Neural cell (in vitro differentiated cells): ENCODE measurements around the gene PPP3R2. TPM values are rescaled to one million over a fixed set of nuclear protein-coding genes. Genes with fewer than 3 reads are reported as not detected.

Source experiments
- H2AFZ ChIP-seq: fragments of 200-600, 300-800 bp; sonication (generic), shearing (Covaris generic); 2 replicates; pipeline ENCODE4 v1.6.0; 2014; ENCODE audit warnings: low read depth, mild to moderate bottlenecking, antibody characterized with exemption, low read length, moderate library complexity
- H3F3A ChIP-seq: fragments of 200-600 bp; shearing (Covaris generic); 2 replicates; pipeline ENCODE4 v1.6.1; 2016; ENCODE audit warnings: mild to moderate bottlenecking, moderate library complexity, mixed read lengths, antibody characterized with exemption, low read length; ENCODE audit not compliant: insufficient read depth, poor library complexity, severe bottlenecking
- H3K27ac ChIP-seq: fragments of 200-600, 300-800 bp; sonication (generic), shearing (Covaris generic); 2 replicates; pipeline ENCODE4 v1.5.1; 2014; ENCODE audit warnings: mild to moderate bottlenecking, low read length, moderate library complexity
- H3K27me3 ChIP-seq: fragments of 300-800, 200-600 bp; sonication (generic), shearing (Covaris generic); 2 replicates; pipeline ENCODE4 v1.6.0; 2014; ENCODE audit warnings: mild to moderate bottlenecking, low read depth, low read length, moderate library complexity; ENCODE audit not compliant: insufficient read depth
- H3K36me3 ChIP-seq: fragments of 300-800, 200-600 bp; sonication (generic), shearing (Covaris generic); 2 replicates; pipeline ENCODE4 v1.5.1; 2014; ENCODE audit warnings: mild to moderate bottlenecking, antibody characterized with exemption, low read length, moderate library complexity; ENCODE audit not compliant: insufficient read depth
- H3K4me2 ChIP-seq: fragments of 300-800, 200-600 bp; sonication (generic), shearing (Covaris generic); 2 replicates; pipeline ENCODE4 v1.6.0; 2014; ENCODE audit warnings: mild to moderate bottlenecking, low read length
- H3K4me3 ChIP-seq: fragments of 300-800, 200-600 bp; sonication (generic), shearing (Covaris generic); 2 replicates; pipeline ENCODE4 v1.5.1; 2014; ENCODE audit warnings: mild to moderate bottlenecking, low read length, moderate library complexity
- H3K79me2 ChIP-seq: fragments of 200-600 bp; shearing (Covaris generic); replicated peaks from 2 replicates; pipeline ENCODE4 v1.6.0; 2014; ENCODE audit warnings: mild to moderate bottlenecking, low read length, moderate library complexity; ENCODE audit not compliant: insufficient read depth
- H3K9ac ChIP-seq: fragments of 300-800, 200-600 bp; sonication (generic), shearing (Covaris generic); 2 replicates; pipeline ENCODE4 v1.6.1; 2016; ENCODE audit warnings: mild to moderate bottlenecking, low read length, mixed read lengths
- H3K9me2 ChIP-seq: fragments of 200-600 bp; shearing (Covaris generic); 2 replicates; pipeline ENCODE4 v1.6.1; 2016; ENCODE audit warnings: mild to moderate bottlenecking, low read length, mixed read lengths; ENCODE audit not compliant: insufficient read depth
- H3K9me3 ChIP-seq: fragments of 200-600, 300-800 bp; sonication (generic), shearing (Covaris generic); 2 replicates; pipeline ENCODE4 v1.6.1; 2016; ENCODE audit warnings: mild to moderate bottlenecking, mixed run types, low read length, moderate library complexity, mixed read lengths
- H4K20me1 ChIP-seq: fragments of 200-600 bp; shearing (Covaris generic); 2 replicates; pipeline ENCODE4 v1.6.1; 2016; ENCODE audit warnings: mild to moderate bottlenecking, mixed run types; ENCODE audit not compliant: insufficient read depth
- EP300 ChIP-seq: fragments of 450-650 bp; conservative IDR thresholded peaks from 2 replicates; pipeline ENCODE4 v1.6.1; 2014; ENCODE audit warnings: antibody characterized with exemption, mild to moderate bottlenecking, moderate library complexity; ENCODE audit not compliant: poor library complexity, severe bottlenecking
- EZH2 ChIP-seq: fragments of 200-600, 300-800 bp; shearing (Covaris generic), sonication (generic); IDR thresholded peaks from 2 replicates; pipeline ENCODE4 v1.6.1; 2014; ENCODE audit warnings: antibody characterized with exemption, low read length, borderline replicate concordance, mild to moderate bottlenecking; ENCODE audit not compliant: insufficient read depth, poor library complexity, severe bottlenecking
- MXI1 ChIP-seq: fragments of 450-650 bp; conservative IDR thresholded peaks from 2 replicates; pipeline ENCODE4 v1.6.1; 2014; ENCODE audit warnings: antibody characterized with exemption, mild to moderate bottlenecking; ENCODE audit not compliant: poor library complexity, severe bottlenecking
- POLR2AphosphoS5 ChIP-seq: IDR thresholded peaks from 2 replicates; pipeline ENCODE4 v1.6.1; 2012
- RAD21 ChIP-seq: fragments of 450-650 bp; conservative IDR thresholded peaks from 2 replicates; pipeline ENCODE4 v1.6.1; 2014; ENCODE audit warnings: antibody characterized with exemption, mild to moderate bottlenecking, moderate library complexity
- SMC3 ChIP-seq: fragments of 450-650 bp; conservative IDR thresholded peaks from 2 replicates; pipeline ENCODE4 v1.6.1; 2014; ENCODE audit warnings: antibody characterized with exemption, mild to moderate bottlenecking, moderate library complexity; ENCODE audit not compliant: poor library complexity
- TAF1 ChIP-seq: IDR thresholded peaks from 2 replicates; pipeline ENCODE4 v1.6.1; 2012; ENCODE audit warnings: low read depth
- polyA plus RNA-seq: library from polyadenylated mRNA; depleted of rRNA; stranded (reverse); fragments of >200 nt; gene quantifications from 2 replicates; pipeline ENCODE4 v1.2.3, GENCODE V29; 2014
- TF ChIP-seq, protein P1 (sequence below): IDR thresholded peaks from 2 replicates; pipeline ENCODE4 v1.6.1; 2012; ENCODE audit warnings: borderline replicate concordance
- TF ChIP-seq, protein P2 (sequence below): fragments of 450-650 bp; IDR thresholded peaks from 2 replicates; pipeline ENCODE4 v1.5.1; 2014; ENCODE audit warnings: antibody characterized with exemption, mild to moderate bottlenecking, moderate library complexity; ENCODE audit not compliant: poor library complexity, severe bottlenecking

PPP3R2 gene
- polyA plus RNA-seq, 1 donor from 2014 or later = not detected

DNA sequence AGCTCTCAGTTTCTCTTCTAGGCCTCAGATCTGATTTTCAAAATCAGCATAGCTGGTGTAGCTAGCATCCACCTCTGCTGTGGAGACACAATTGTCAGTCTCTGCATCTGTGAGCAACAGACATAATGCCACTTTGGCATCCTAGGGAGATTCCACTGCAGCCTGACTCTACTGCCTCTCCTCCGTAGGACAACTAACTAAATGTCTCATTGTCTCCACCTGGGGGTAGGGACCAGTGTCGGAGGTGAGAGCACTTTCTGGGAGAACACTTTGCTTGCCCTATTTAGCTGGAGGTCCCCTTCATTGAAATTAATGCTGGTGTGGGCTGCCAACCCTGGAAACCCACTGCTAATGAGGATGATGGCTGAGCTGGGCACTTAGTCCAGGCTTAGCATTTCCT lies 1.4 kb downstream of the PPP3R2 start:
- no peak for TF ChIP-seq EZH2
- TF ChIP-seq, protein P1, sequence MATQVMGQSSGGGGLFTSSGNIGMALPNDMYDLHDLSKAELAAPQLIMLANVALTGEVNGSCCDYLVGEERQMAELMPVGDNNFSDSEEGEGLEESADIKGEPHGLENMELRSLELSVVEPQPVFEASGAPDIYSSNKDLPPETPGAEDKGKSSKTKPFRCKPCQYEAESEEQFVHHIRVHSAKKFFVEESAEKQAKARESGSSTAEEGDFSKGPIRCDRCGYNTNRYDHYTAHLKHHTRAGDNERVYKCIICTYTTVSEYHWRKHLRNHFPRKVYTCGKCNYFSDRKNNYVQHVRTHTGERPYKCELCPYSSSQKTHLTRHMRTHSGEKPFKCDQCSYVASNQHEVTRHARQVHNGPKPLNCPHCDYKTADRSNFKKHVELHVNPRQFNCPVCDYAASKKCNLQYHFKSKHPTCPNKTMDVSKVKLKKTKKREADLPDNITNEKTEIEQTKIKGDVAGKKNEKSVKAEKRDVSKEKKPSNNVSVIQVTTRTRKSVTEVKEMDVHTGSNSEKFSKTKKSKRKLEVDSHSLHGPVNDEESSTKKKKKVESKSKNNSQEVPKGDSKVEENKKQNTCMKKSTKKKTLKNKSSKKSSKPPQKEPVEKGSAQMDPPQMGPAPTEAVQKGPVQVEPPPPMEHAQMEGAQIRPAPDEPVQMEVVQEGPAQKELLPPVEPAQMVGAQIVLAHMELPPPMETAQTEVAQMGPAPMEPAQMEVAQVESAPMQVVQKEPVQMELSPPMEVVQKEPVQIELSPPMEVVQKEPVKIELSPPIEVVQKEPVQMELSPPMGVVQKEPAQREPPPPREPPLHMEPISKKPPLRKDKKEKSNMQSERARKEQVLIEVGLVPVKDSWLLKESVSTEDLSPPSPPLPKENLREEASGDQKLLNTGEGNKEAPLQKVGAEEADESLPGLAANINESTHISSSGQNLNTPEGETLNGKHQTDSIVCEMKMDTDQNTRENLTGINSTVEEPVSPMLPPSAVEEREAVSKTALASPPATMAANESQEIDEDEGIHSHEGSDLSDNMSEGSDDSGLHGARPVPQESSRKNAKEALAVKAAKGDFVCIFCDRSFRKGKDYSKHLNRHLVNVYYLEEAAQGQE = no peak
- H3F3A ChIP-seq = no peaks in the 10 kb centered on the region
- H4K20me1 ChIP-seq = no peaks in the 10 kb centered on the region
- no peaks in the 10 kb centered on the region for H3K9me2 ChIP-seq
- no peak overlapping the region for H3K9ac ChIP-seq
- H3K4me3 ChIP-seq = no peak overlapping the region
- no peaks in the 10 kb centered on the region for H3K36me3 ChIP-seq
- no peaks in the 10 kb centered on the region for H3K79me2 ChIP-seq
- no peaks in the 10 kb centered on the region for H3K9me3 ChIP-seq
- H3K4me2 ChIP-seq = no peak overlapping the region
- H3K27me3 ChIP-seq = no peaks in the 10 kb centered on the region
- H3K27ac ChIP-seq = no peak overlapping the region
- no peak overlapping the region for H2AFZ ChIP-seq

DNA sequence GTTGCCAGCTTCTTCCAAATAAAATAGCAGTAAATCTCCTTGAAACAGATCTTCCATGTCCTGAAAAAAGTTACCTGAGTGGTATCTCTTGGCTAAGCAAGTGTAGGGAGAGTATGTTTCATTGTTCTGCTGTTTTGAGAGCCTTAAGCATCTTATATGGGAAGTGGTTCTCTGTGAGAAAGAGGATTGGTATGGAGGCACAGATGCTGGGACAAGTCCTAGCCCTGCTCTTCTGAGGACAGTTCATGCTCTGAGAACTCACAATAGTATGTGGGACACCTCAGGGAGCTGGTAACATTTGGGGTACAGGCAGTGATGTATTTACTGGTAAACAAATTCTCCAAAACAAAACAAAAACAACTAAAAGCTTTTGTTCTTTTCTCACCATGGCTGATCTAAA lies 2.0 kb downstream of the PPP3R2 start:
- Histone ChIP-seq H2AFZ (no peak overlapping the region), H4K20me1 (no peaks in the 10 kb centered on the region), H3K9ac (no peak overlapping the region), H3K79me2 (no peaks in the 10 kb centered on the region), H3K27ac (no peak overlapping the region), H3K4me3 (no peak overlapping the region), H3K4me2 (no peak overlapping the region), H3K9me3 (no peaks in the 10 kb centered on the region), H3K36me3 (no peaks in the 10 kb centered on the region), H3K9me2 (no peaks in the 10 kb centered on the region), H3F3A (no peaks in the 10 kb centered on the region), H3K27me3 (no peaks in the 10 kb centered on the region)
- TF ChIP-seq SMC3 (no peak), POLR2AphosphoS5 (no peak), EZH2 (no peak), RAD21 (no peak), MXI1 (no peak), TAF1 (no peak), EP300 (no peak)
- TF ChIP-seq, protein P1 = no peak
- TF ChIP-seq, protein P2, sequence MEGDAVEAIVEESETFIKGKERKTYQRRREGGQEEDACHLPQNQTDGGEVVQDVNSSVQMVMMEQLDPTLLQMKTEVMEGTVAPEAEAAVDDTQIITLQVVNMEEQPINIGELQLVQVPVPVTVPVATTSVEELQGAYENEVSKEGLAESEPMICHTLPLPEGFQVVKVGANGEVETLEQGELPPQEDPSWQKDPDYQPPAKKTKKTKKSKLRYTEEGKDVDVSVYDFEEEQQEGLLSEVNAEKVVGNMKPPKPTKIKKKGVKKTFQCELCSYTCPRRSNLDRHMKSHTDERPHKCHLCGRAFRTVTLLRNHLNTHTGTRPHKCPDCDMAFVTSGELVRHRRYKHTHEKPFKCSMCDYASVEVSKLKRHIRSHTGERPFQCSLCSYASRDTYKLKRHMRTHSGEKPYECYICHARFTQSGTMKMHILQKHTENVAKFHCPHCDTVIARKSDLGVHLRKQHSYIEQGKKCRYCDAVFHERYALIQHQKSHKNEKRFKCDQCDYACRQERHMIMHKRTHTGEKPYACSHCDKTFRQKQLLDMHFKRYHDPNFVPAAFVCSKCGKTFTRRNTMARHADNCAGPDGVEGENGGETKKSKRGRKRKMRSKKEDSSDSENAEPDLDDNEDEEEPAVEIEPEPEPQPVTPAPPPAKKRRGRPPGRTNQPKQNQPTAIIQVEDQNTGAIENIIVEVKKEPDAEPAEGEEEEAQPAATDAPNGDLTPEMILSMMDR = no peak
